Hepatocyte (in vitro differentiated cells): Measurements from ENCODE around the gene MAD2L1BP. TPM values are rescaled to one million over a fixed set of nuclear protein-coding genes. Genes with fewer than 3 reads are reported as not detected.
"Not testable (repeated sequence)": the region's sequence is repeated elsewhere in the genome, so short reads cannot be mapped to it uniquely, and the experiment has no call there.

ENCODE experiments used
- DNase-seq: peaks from one replicate; pipeline ENCODE4 v3.0.0-alpha.2; 2016; ENCODE audit warnings: low spot score
- H2AFZ ChIP-seq: fragments of 200-600 bp; sonication (generic); 2 replicates; pipeline ENCODE4 v1.6.0; 2016; ENCODE audit warnings: antibody characterized with exemption, mild to moderate bottlenecking
- H3K27ac ChIP-seq: fragments of 200-600 bp; sonication (generic); 2 replicates; pipeline ENCODE4 v1.5.1; 2016; ENCODE audit warnings: mild to moderate bottlenecking
- H3K27me3 ChIP-seq: fragments of 200-600 bp; sonication (generic); 2 replicates; pipeline ENCODE4 v1.6.1; 2016
- H3K36me3 ChIP-seq: fragments of 200-600 bp; sonication (generic); replicated peaks from 2 replicates; pipeline ENCODE4 v1.5.1; 2016; ENCODE audit warnings: low read depth; ENCODE audit not compliant: insufficient read depth
- H3K4me1 ChIP-seq: fragments of 200-600 bp; sonication (generic); 2 replicates; pipeline ENCODE4 v1.5.1; 2016; ENCODE audit warnings: mild to moderate bottlenecking, moderate library complexity; ENCODE audit not compliant: insufficient read depth
- H3K4me2 ChIP-seq: fragments of 200-600 bp; sonication (generic); 2 replicates; pipeline ENCODE4 v1.6.0; 2016
- H3K4me3 ChIP-seq: fragments of 200-600 bp; sonication (generic); 2 replicates; pipeline ENCODE4 v1.5.1; 2016; ENCODE audit warnings: mild to moderate bottlenecking
- H3K79me2 ChIP-seq: fragments of 200-600 bp; sonication (generic); 2 replicates; pipeline ENCODE4 v1.6.0; 2017; ENCODE audit warnings: mild to moderate bottlenecking
- H3K9me2 ChIP-seq: fragments of 200-600 bp; sonication (generic); replicated peaks from 2 replicates; pipeline ENCODE4 v1.6.0; 2017; ENCODE audit warnings: mild to moderate bottlenecking; ENCODE audit not compliant: insufficient read depth
- H3K9me3 ChIP-seq: fragments of 200-600 bp; sonication (generic); 2 replicates; pipeline ENCODE4 v1.5.1; 2016; ENCODE audit warnings: low read depth, mild to moderate bottlenecking
- H4K20me1 ChIP-seq: fragments of 200-600 bp; sonication (generic); 2 replicates; pipeline ENCODE4 v1.6.0; 2016; ENCODE audit warnings: mild to moderate bottlenecking; ENCODE audit not compliant: insufficient read depth, poor library complexity, severe bottlenecking
- EZH2 ChIP-seq: fragments of 200-600 bp; sonication (generic); IDR thresholded peaks from 2 replicates; pipeline ENCODE4 v1.6.1; 2016; ENCODE audit warnings: antibody characterized with exemption, mild to moderate bottlenecking, borderline replicate concordance
- EZH2phosphoT487 ChIP-seq: fragments of 200-600 bp; sonication (generic); IDR thresholded peaks from one replicate; pipeline ENCODE4 v1.6.1; 2018; ENCODE audit warnings: antibody characterized with exemption, mild to moderate bottlenecking, low read depth, moderate library complexity; ENCODE audit not compliant: unreplicated experiment, severe bottlenecking
- WGBS: methylation state at CpG from one replicate; pipeline ENCODE4 v1.1.6; 2016; ENCODE audit warnings: low lambda C conversion rate; ENCODE audit errors: missing lambda C conversion rate; 5-methylcytosine and 5-hydroxymethylcytosine counted together
- polyA plus RNA-seq: library from polyadenylated mRNA; unstranded; fragments of >200 nt; fragmentation: Nextera tagmentation; extraction: Ambion mirVana; gene quantifications from 2 replicates; pipeline ENCODE4 v1.2.1, GENCODE V29; 2016
- total RNA-seq: library from RNA; depleted of rRNA; stranded (reverse); fragments of >200 nt; gene quantifications from 2 replicates; pipeline ENCODE4 v1.2.3, GENCODE V29; 2014
- TF ChIP-seq, protein P1 (sequence below): fragments of 200-600 bp; sonication (generic); IDR thresholded peaks from 2 replicates; pipeline ENCODE4 v1.5.1; 2016; ENCODE audit warnings: antibody characterized with exemption, mild to moderate bottlenecking; ENCODE audit not compliant: poor library complexity

The MAD2L1BP gene
- total and polyA plus RNA-seq, 2 experiments from 2014 or later = 32.1 to 47.6 TPM

DNA sequence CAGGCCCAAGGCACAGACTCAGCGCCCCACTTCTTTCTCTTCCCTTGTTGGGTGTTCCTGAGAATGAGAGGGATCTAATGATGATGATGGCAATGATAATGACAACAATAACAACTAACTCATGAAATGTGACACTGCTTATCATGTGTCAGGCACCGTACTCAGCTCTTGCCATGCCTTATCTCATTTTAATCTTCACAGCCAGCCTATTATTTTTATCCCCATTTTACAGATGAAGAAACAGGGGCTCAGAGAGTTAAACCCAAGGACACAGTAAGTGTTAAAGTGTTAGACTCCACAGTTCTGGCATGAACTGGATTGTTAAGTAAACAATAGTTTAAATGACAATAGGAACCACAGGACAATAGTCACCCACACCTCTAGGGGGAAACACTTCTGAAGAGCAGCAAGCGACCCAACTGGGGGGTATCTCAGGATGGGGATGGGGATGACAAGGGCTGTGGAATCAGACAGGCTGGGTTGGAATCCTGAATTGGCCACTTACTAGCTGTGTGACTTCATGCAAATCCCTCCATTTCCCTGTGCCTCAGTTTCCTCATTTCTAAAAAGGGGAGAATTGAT is 21.7 kb downstream of the MAD2L1BP start:
- no peaks in the 10 kb centered on the region for H3K79me2 ChIP-seq
- H4K20me1 ChIP-seq = no peaks in the 10 kb centered on the region
- 86% methylated on average over 3 of the region's 3 CpGs for WGBS
- no peaks in the 10 kb centered on the region for H3K4me1 ChIP-seq
- no peak overlapping the region for H2AFZ ChIP-seq
- no peaks in the 10 kb centered on the region for H3K27me3 ChIP-seq
- H3K4me2 ChIP-seq = no peak overlapping the region
- no peak for DNase-seq
- no peak for TF ChIP-seq EZH2phosphoT487
- TF ChIP-seq EZH2 = no peak
- TF ChIP-seq, protein P1, sequence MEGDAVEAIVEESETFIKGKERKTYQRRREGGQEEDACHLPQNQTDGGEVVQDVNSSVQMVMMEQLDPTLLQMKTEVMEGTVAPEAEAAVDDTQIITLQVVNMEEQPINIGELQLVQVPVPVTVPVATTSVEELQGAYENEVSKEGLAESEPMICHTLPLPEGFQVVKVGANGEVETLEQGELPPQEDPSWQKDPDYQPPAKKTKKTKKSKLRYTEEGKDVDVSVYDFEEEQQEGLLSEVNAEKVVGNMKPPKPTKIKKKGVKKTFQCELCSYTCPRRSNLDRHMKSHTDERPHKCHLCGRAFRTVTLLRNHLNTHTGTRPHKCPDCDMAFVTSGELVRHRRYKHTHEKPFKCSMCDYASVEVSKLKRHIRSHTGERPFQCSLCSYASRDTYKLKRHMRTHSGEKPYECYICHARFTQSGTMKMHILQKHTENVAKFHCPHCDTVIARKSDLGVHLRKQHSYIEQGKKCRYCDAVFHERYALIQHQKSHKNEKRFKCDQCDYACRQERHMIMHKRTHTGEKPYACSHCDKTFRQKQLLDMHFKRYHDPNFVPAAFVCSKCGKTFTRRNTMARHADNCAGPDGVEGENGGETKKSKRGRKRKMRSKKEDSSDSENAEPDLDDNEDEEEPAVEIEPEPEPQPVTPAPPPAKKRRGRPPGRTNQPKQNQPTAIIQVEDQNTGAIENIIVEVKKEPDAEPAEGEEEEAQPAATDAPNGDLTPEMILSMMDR = no peak
- H3K27ac ChIP-seq = no peak overlapping the region
- no peak overlapping the region for H3K4me3 ChIP-seq
- no peaks in the 10 kb centered on the region for H3K36me3 ChIP-seq
- no peaks in the 10 kb centered on the region for H3K9me3 ChIP-seq
- H3K9me2 ChIP-seq = no peaks in the 10 kb centered on the region

- H3K79me2 ChIP-seq = no peaks in the 10 kb centered on the region
- no peak overlapping the region for H3K4me3 ChIP-seq
- no peaks in the 10 kb centered on the region for H4K20me1 ChIP-seq
- WGBS = 91% methylated on average over 6 of the region's 9 CpGs
- H3K36me3 ChIP-seq = no peaks in the 10 kb centered on the region
- no peak overlapping the region for H3K27ac ChIP-seq
- H3K9me3 ChIP-seq = no peaks in the 10 kb centered on the region
- no peaks in the 10 kb centered on the region for H3K4me1 ChIP-seq
- no peak for DNase-seq
- no peaks in the 10 kb centered on the region for H3K27me3 ChIP-seq
- TF ChIP-seq EZH2 (no peak), EZH2phosphoT487 (no peak)
- TF ChIP-seq, protein P1 = no peak
- no peak overlapping the region for H3K4me2 ChIP-seq
- no peak overlapping the region for H2AFZ ChIP-seq
- no peaks in the 10 kb centered on the region for H3K9me2 ChIP-seq
These were observed 22.5 kb downstream of the MAD2L1BP start for GRCh38 chr6:43658161-43658560.

DNA sequence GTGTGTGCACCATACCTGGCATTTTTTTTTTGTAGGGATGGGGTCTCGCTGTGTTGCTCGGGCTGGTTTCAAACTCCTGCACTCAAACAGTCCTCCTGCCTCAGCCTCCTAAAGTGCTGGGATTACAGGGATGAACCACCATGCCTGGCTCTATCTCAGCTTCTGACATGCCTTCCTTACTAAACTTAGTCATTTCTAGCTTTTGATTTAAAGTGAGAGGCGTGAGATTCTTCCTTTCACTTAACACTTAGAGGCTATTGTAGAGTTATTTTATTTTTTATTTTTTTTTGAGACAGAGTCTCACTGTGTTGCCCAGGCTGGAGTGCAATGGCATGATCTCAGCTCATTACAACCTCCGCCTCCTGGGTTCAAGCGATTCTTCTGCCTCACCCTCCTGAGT is 27.3 kb downstream of the MAD2L1BP start:
- H3K9me3 ChIP-seq, H3K36me3 ChIP-seq, H3K27ac ChIP-seq, H3K4me3 ChIP-seq, H3K9me2 ChIP-seq, H3K79me2 ChIP-seq, H4K20me1 ChIP-seq, H3K4me2 ChIP-seq, H3K4me1 ChIP-seq, H3K27me3 ChIP-seq, H2AFZ ChIP-seq, DNase-seq: not testable (repeated sequence)
- 88% methylated on average over 5 of the region's 5 CpGs for whole genome bisulfite sequencing

GRCh38 chr6:43665376-43665775 is 29.7 kb downstream of the MAD2L1BP start:
- DNase-seq = no peak
- H2AFZ ChIP-seq = no peak overlapping the region

More at GRCh38 chr6:43665376-43665775, 29.7 kb downstream of the MAD2L1BP start:
- H3K9me3 ChIP-seq = no peaks in the 10 kb centered on the region
- H3K4me3 ChIP-seq = no peak overlapping the region
- H3K27me3 ChIP-seq = no peaks in the 10 kb centered on the region
- WGBS = 88% methylated on average over 1 of the region's 1 CpG
- no peak for TF ChIP-seq EZH2phosphoT487
- TF ChIP-seq EZH2 = no peak
- TF ChIP-seq, protein P1 = no peak
- no peak overlapping the region for H3K27ac ChIP-seq
- H3K9me2 ChIP-seq = no peaks in the 10 kb centered on the region
- peaks cover 16% of the 10 kb centered on the region for H3K4me1 ChIP-seq
- no peaks in the 10 kb centered on the region for H3K79me2 ChIP-seq
- no peaks in the 10 kb centered on the region for H3K36me3 ChIP-seq
- H3K4me2 ChIP-seq = no peak overlapping the region
- H4K20me1 ChIP-seq = no peaks in the 10 kb centered on the region
